Activated B cell treated with CpG ODN at 0.5 μM for 24 hours (primary cell): ENCODE results near the gene ATG9A. TPM values are rescaled to one million over a fixed set of nuclear protein-coding genes. Genes with fewer than 3 reads are reported as not detected.
A peak's percentile ranks its signal among the peaks of the same experiment; 100 is the strongest.

Source experiments
- ATAC-seq: fragments of 200-7000 bp; cut with Tn5 transposase; one replicate; pipeline ENCODE4 v1.10.0; 2021; ENCODE audit warnings: low read depth, mild to moderate bottlenecking, moderate library complexity
- CTCF ChIA-PET: fragments of 350-600 bp; sonication (Branson Sonifier 250); formaldehyde crosslinking; loops from one replicate; lab custom pipeline; 2021; ENCODE audit warnings: antibody characterized with exemption; lab: Charles Lee
- POLR2A ChIA-PET: fragments of 350-600 bp; sonication (Branson Sonifier 250); formaldehyde crosslinking; loops from one replicate; lab custom pipeline; 2021; ENCODE audit warnings: antibody characterized with exemption; lab: Charles Lee
- DNase-seq: peaks from one replicate; pipeline ENCODE4 v3.0.0; 2022
- H3K27ac Mint-ChIP-seq: one replicate; pipeline ENCODE4 v1.8.0; 2020; ENCODE audit warnings: mixed read lengths
- H3K27me3 Mint-ChIP-seq: one replicate; pipeline ENCODE4 v1.8.0; 2021; ENCODE audit warnings: mixed read lengths
- H3K36me3 Mint-ChIP-seq: one replicate; pipeline ENCODE4 v1.8.0; 2021; ENCODE audit warnings: low read depth, mixed read lengths
- H3K4me1 Mint-ChIP-seq: one replicate; pipeline ENCODE4 v1.8.0; 2021; ENCODE audit warnings: mixed read lengths
- H3K4me3 Mint-ChIP-seq: one replicate; pipeline ENCODE4 v1.8.0; 2020; ENCODE audit warnings: mild to moderate bottlenecking, mixed read lengths
- H3K9me3 Mint-ChIP-seq: one replicate; pipeline ENCODE4 v1.8.0; 2020; ENCODE audit warnings: mixed read lengths
- intact Hi-C: fragments of 100-400 bp; cut with micrococcal nuclease; formaldehyde crosslinking; loops from one replicate; pipeline ENCODE4 v1.15.1; 2024
- total RNA-seq: library from RNA; stranded (reverse); gene quantifications from 2 replicates; pipeline ENCODE4 v1.2.3, GENCODE V29; 2022
- TF ChIP-seq, protein P1 (sequence below): fragments of 200-600 bp; IDR thresholded peaks from one replicate; pipeline ENCODE4 v1.8.0; 2022; ENCODE audit warnings: antibody characterized with exemption, mild to moderate bottlenecking

ATG9A gene
- total RNA-seq, 1 donor from 2014 or later, result 38.3 TPM

- Mint-ChIP-seq H3K4me3 (peak overlapping the region; percentile 96), H3K27me3 (no peaks in the 10 kb centered on the region), H3K36me3 (peaks cover 58% of the 10 kb centered on the region), H3K9me3 (no peaks in the 10 kb centered on the region), H3K4me1 (peaks cover 43% of the 10 kb centered on the region), H3K27ac (peak overlapping the region; percentile 95)
- TF ChIP-seq, protein P1, sequence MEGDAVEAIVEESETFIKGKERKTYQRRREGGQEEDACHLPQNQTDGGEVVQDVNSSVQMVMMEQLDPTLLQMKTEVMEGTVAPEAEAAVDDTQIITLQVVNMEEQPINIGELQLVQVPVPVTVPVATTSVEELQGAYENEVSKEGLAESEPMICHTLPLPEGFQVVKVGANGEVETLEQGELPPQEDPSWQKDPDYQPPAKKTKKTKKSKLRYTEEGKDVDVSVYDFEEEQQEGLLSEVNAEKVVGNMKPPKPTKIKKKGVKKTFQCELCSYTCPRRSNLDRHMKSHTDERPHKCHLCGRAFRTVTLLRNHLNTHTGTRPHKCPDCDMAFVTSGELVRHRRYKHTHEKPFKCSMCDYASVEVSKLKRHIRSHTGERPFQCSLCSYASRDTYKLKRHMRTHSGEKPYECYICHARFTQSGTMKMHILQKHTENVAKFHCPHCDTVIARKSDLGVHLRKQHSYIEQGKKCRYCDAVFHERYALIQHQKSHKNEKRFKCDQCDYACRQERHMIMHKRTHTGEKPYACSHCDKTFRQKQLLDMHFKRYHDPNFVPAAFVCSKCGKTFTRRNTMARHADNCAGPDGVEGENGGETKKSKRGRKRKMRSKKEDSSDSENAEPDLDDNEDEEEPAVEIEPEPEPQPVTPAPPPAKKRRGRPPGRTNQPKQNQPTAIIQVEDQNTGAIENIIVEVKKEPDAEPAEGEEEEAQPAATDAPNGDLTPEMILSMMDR, result no peak
- intact Hi-C loops, result no loop called here
- CTCF ChIA-PET, result interaction anchor here (1.2 to 2.4 kb wide), 7 partner anchors 15 to 68 kb away, joined by 3 to 19 read pairs (median 4); partner anchors contain the start of genes GLB1L, STK16 and TUBA4A
- ATAC-seq (no peak), DNase-seq (peak; percentile 36)
- POLR2A ChIA-PET, result interaction anchor here (0.9 to 7.8 kb wide), 13 partner anchors 9 to 1001 kb away, joined by 3 to 287 read pairs (median 10); partner anchors contain the start of genes ABCB6, CNPPD1, DNAJB2 and GLB1L
Measured at GRCh38 chr2:219230059-219230540, 664 bp upstream of the ATG9A start.

DNA sequence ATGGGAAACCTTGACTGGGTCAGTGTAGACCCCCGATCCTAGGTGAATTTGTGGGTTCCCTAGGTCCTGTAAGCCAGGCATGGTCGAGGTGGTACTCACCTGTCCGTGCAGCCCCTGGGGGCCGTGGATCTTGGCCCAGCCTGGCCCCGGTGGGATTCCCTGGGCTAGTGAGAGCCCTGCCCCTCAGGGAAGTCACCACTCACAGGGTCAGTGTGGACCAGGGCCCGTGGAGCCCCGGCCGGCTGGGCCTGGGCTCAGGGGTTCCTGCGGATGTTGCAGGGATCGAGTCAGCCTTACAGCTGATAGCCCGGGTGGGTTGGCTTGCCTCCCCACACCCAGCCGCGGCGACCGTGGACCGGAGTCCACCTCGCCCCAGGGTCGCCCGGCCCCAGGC is 528 bp downstream of the ATG9A start:
- TF ChIP-seq, protein P1, result no peak
- ChIA-PET POLR2A (interaction anchor here (0.7 to 7.8 kb wide), 13 partner anchors 10 to 999 kb away, joined by 3 to 287 read pairs (median 10); partner anchors contain the start of genes ABCB6, CNPPD1, DNAJB2 and DNPEP), CTCF (interaction anchor here (1.2 to 2.4 kb wide), 5 partner anchors 16 to 66 kb away, joined by 3 to 19 read pairs (median 7); partner anchors contain the start of genes DNAJB2, GLB1L, STK16 and TUBA4A)
- Mint-ChIP-seq H3K4me3 (peak overlapping the region; percentile 77), H3K9me3 (no peaks in the 10 kb centered on the region), H3K4me1 (peaks cover 43% of the 10 kb centered on the region), H3K27me3 (no peaks in the 10 kb centered on the region), H3K27ac (no peak overlapping the region), H3K36me3 (peaks cover 58% of the 10 kb centered on the region)
- no peak for DNase-seq
- ATAC-seq, result no peak
- intact Hi-C loops, result loop anchor here (1.0 kb wide), 10 partner anchors 11 to 159 kb away; partner anchors contain the start of genes ABCB6, DNAJB2, GLB1L and NHEJ1

DNA sequence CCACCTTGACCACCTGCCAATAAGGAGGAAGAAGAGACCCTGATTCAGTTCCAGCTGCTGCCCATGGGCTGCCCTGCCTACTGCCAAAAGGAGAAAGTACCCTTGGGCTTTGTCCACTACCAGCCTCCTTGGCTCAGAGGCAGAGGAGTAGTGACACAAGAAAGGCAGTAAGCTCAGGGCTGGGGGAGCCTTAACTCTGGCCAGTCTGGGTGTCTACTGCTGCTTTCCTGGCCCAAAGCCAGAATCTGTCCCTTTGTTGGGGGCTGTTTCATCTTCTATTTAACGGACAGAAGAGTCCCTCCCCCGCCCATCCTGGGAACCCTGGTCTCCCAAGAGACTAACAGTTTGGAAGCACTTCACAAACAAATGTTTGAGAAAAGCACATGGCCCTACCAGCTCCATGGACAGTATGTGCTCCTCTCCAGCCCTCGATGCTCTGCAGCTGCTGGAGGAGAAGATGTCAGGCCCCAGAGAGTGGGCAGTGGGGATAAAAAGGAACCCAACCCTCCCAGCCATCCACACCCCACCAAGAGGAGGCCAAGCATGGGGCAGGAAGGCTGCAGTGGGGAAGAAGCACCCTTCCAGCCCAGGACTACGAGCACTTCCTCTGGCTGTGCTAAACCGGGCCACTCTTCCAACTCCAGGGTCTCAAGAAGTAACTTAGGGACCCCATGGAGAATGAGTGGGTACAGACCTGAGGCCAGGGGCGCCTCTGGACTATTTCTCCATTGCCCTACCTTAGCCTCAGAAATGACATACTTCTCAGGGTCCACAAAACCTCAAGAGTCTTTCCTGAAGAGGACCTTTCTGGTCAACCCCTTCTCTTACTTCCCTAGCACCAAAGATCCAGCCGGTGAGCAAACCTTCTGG is 1.2 kb downstream of the ATG9A start:
- Mint-ChIP-seq H3K27me3 (no peaks in the 10 kb centered on the region), H3K9me3 (no peaks in the 10 kb centered on the region), H3K36me3 (peaks cover 58% of the 10 kb centered on the region), H3K27ac (no peak overlapping the region), H3K4me3 (peak overlapping the region; percentile 77), H3K4me1 (peaks cover 43% of the 10 kb centered on the region)
- ATAC-seq (no peak), DNase-seq (no peak)
- ChIA-PET POLR2A (interaction anchor here (0.7 to 7.8 kb wide), 13 partner anchors 9 to 999 kb away, joined by 3 to 287 read pairs (median 9); partner anchors contain the start of genes ABCB6, CNPPD1, DNAJB2 and DNPEP), CTCF (interaction anchor here (1.4 to 2.4 kb wide), 5 partner anchors 21 to 66 kb away, joined by 4 to 19 read pairs (median 7); partner anchors contain the start of genes DNAJB2 and TUBA4A)
- intact Hi-C loops, result no loop called here
- TF ChIP-seq, protein P1, result no peak

GRCh38 chr2:219225350-219225749 is 4.1 kb downstream of the ATG9A start:
- POLR2A ChIA-PET, result interaction anchor here (7.8 kb wide), 1 partner anchor 24 kb away, joined by 287 read pairs; the partner anchor contains the start of genes GLB1L, STK16, TUBA4A and TUBA4B
- Mint-ChIP-seq H3K4me1 (peaks cover 26% of the 10 kb centered on the region), H3K9me3 (no peaks in the 10 kb centered on the region), H3K4me3 (no peak overlapping the region), H3K36me3 (peaks cover 64% of the 10 kb centered on the region), H3K27ac (no peak overlapping the region), H3K27me3 (no peaks in the 10 kb centered on the region)
- ATAC-seq (no peak), DNase-seq (no peak)
- intact Hi-C loops, result no loop called here
- TF ChIP-seq, protein P1, result no peak
- CTCF ChIA-PET, result no interaction called here
